Esophagus squamous epithelium (tissue), 5 donors: Measurements from ENCODE around the gene IKZF2. TPM values are rescaled to one million over a fixed set of nuclear protein-coding genes. Genes with fewer than 3 reads are reported as not detected.
A peak's percentile ranks its signal among the peaks of the same experiment; 100 is the strongest.

Experiments used
- DNase-seq: peaks from one replicate; lab custom pipeline; 2025; lab: John Stamatoyannopoulos, UW
- H3K27ac ChIP-seq, 4 donors: fragments of 200-600 bp; sonication (generic); one replicate each; pipeline ENCODE4 v1.5.1; 2016 to 2019; ENCODE audit warnings: mild to moderate bottlenecking in 1 of 4
- H3K27me3 ChIP-seq, 4 donors: fragments of 200-600 bp; sonication (generic); 1 replicate in 3 of 4; 2 replicates in 1 of 4; pipeline versions ENCODE4 v1.5.1 to v1.6.0; 2017 to 2021; ENCODE audit warnings: antibody characterized with exemption in 1 of 4
- H3K36me3 ChIP-seq, 3 donors: fragments of 200-600 bp; sonication (generic); one replicate each; pipeline ENCODE4 v1.5.1; 2016 to 2019
- H3K4me1 ChIP-seq, 3 donors: fragments of 200-600 bp; sonication (generic); one replicate each; pipeline ENCODE4 v1.5.1; 2017 to 2019
- H3K4me3 ChIP-seq, 4 donors: fragments of 200-600 bp; sonication (generic); 1 replicate in 3 of 4; 2 replicates in 1 of 4; pipeline ENCODE4 v1.5.1; 2016 to 2019; ENCODE audit warnings: mild to moderate bottlenecking in 2 of 4, moderate library complexity in 1 of 4
- H3K9me3 ChIP-seq, 3 donors: fragments of 200-600 bp; sonication (generic); one replicate each; pipeline ENCODE4 v1.5.1; 2016 to 2019
- POLR2A ChIP-seq, 4 donors: fragments of 450-650 bp; IDR thresholded peaks; one replicate each; pipeline ENCODE4 v1.6.1; 2017; ENCODE audit warnings: antibody characterized with exemption in 4 of 4, mild to moderate bottlenecking in 4 of 4, moderate library complexity in 3 of 4
- WGBS, 2 donors: methylation state at CpG; one replicate each; pipeline ENCODE4 v1.1.5; 2018; 5-methylcytosine and 5-hydroxymethylcytosine counted together
- intact Hi-C: fragments of 100-400 bp; cut with DNase I; formaldehyde crosslinking; loops from one replicate; pipeline ENCODE4 v1.15.0; 2022
- total RNA-seq, 4 donors: library from RNA; depleted of rRNA; stranded (reverse); fragments of >200 nt; gene quantifications; one replicate each; pipeline ENCODE4 v1.1.0, GENCODE V29; 2016
- TF ChIP-seq, protein P1 (sequence below), 6 experiments: fragments of 450-650 bp in 4 of 6; fragments of 200-600 bp in 2 of 6; sonication (generic) in 2 of 6; IDR thresholded peaks; one replicate each; pipeline ENCODE4 v1.5.1; 2016 to 2019; ENCODE audit warnings: antibody characterized with exemption in 6 of 6, mild to moderate bottlenecking in 4 of 6, moderate library complexity in 4 of 6
- donor health status: DM: yes; HTN: yes; CAD: no.

IKZF2 gene
- total RNA-seq, 4 donors from 2014 or later: 44.1 to 96.1 (median 78.6) TPM

DNA sequence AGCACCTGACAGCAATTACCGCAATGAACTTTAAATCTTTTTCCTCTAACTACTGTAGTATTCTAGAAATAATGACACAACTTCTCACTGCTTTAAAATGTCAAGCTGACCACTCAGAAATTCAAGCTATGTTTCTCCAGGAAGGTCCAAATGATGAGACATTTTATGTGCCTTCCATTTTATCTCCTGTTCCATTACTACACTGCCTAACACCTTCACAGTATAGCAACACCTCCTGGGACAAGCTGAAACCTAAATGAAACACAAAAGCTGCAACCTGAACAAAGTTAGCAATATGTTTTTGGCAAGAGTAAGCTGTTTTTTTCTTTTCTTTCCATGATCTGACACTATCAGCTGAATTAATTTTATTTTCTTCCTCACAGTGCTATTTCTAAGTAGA is 81.9 kb downstream of the IKZF2 start:
- Histone ChIP-seq H3K4me1 (peaks cover 3 to 62% (median 8%) of the 10 kb centered on the region in 3 donors), H3K27me3 (no peaks in the 10 kb centered on the region), H3K27ac (peak overlapping the region in 2 of 4 donors; percentile 6 to 33), H3K4me3 (no peak overlapping the region), H3K9me3 (no peaks in the 10 kb centered on the region), H3K36me3 (no peaks in the 10 kb centered on the region)
- intact Hi-C loops: no loop called here
- 79 to 100% methylated on average over 1 of the region's 1 CpG for WGBS, 2 donors
- no peak for TF ChIP-seq POLR2A (IDR thresholded peaks at IDR 0.05)
- TF ChIP-seq, protein P1, sequence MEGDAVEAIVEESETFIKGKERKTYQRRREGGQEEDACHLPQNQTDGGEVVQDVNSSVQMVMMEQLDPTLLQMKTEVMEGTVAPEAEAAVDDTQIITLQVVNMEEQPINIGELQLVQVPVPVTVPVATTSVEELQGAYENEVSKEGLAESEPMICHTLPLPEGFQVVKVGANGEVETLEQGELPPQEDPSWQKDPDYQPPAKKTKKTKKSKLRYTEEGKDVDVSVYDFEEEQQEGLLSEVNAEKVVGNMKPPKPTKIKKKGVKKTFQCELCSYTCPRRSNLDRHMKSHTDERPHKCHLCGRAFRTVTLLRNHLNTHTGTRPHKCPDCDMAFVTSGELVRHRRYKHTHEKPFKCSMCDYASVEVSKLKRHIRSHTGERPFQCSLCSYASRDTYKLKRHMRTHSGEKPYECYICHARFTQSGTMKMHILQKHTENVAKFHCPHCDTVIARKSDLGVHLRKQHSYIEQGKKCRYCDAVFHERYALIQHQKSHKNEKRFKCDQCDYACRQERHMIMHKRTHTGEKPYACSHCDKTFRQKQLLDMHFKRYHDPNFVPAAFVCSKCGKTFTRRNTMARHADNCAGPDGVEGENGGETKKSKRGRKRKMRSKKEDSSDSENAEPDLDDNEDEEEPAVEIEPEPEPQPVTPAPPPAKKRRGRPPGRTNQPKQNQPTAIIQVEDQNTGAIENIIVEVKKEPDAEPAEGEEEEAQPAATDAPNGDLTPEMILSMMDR (IDR thresholded peaks at IDR 0.05): no peak
- DNase-seq: no peak

DNA sequence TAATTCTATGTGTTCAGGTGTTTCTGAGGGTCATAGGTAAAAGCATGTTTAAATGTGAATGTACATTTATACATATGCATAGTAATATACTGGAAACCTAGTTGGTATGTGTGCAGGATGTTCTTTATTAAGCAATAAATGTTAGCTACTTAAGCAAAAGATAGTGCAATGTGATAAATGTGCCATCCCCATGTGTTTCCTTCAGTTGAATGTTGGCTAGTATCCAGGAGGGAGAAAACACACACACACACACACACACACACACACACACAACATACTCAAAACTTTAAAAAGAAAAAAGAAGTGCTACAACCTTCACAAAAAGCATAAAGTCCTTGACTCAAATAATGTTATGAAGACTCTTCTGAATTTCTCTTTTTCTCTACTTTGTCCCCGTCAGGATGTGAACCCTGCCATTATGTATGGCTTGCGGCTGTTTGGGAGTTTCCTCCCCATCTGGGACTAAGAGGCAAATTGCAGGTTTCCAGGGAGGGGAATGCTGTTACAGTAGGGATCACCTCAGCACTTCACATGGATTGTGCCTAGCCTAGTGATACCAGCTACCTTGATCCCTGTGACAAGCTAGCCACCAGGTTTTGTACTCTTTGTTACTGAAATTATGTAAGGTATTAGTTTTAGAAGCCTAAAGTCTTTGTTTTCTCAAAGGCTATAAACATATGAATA is 82.6 kb downstream of the IKZF2 start:
- H3K27me3 ChIP-seq: no peaks in the 10 kb centered on the region
- H3K9me3 ChIP-seq: no peaks in the 10 kb centered on the region
- WGBS, 2 donors: 64 to 78% methylated on average over 2 of the region's 2 CpGs
- no peak for DNase-seq
- H3K4me3 ChIP-seq: no peak overlapping the region
- no peak for TF ChIP-seq POLR2A (IDR thresholded peaks at IDR 0.05)
- peak overlapping the region in 2 of 4 donors; percentile 6 to 33 for H3K27ac ChIP-seq
- peaks cover 3 to 65% (median 8%) of the 10 kb centered on the region in 3 donors for H3K4me1 ChIP-seq
- H3K36me3 ChIP-seq: no peaks in the 10 kb centered on the region
- intact Hi-C loops: no loop called here

DNA sequence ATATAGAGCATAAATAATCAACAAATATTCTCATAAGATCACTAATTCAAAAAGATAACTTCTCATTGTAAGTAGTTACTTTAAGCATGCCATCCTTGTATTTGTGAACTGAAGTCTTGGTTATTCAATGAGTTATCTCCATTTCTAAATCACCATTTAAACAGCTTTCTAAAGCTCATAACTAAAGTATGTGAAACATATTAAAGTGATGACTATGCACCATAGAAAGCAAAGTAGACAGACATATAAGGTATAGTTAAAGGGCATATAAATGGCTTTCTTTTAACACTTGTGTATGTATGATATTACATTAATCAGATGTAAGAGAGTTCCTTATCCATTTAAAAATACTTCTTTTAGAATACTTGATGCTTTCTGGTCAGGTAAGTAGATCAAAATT is 83.5 kb downstream of the IKZF2 start:
- Histone ChIP-seq H3K9me3 (no peaks in the 10 kb centered on the region), H3K27ac (no peak overlapping the region), H3K27me3 (no peaks in the 10 kb centered on the region), H3K4me3 (no peak overlapping the region), H3K4me1 (peaks cover 3 to 69% (median 8%) of the 10 kb centered on the region in 3 donors), H3K36me3 (no peaks in the 10 kb centered on the region)
- no peak for TF ChIP-seq POLR2A (IDR thresholded peaks at IDR 0.05)
- TF ChIP-seq, protein P1 (IDR thresholded peaks at IDR 0.05): no peak
- intact Hi-C loops: no loop called here
- no peak for DNase-seq

DNA sequence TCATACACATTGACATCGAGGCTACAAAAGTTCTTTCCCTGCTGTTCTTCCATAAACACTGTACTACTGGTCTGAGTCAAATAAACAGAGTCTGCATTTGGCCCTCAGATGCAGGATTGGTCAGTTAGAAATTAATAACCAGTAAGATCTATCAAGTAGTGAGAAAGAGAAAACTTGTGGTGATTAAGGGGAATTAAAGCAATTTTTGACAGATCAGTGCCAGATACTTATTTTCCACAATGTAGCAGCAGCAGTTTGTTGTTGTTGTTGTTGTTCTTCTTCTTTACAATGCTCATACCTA is 85.0 kb downstream of the IKZF2 start:
- Histone ChIP-seq H3K36me3 (no peaks in the 10 kb centered on the region), H3K27me3 (no peaks in the 10 kb centered on the region), H3K9me3 (no peaks in the 10 kb centered on the region), H3K4me3 (peak overlapping the region in 3 of 4 donors; percentile 20 to 42 (median 26)), H3K27ac (peak overlapping the region; percentile 22 to 71 (median 65)), H3K4me1 (peaks cover 3 to 84% (median 8%) of the 10 kb centered on the region in 3 donors)
- WGBS, 2 donors: 0 to 10% methylated on average over 1 of the region's 1 CpG
- no peak for TF ChIP-seq POLR2A (IDR thresholded peaks at IDR 0.05)
- TF ChIP-seq, protein P1 (IDR thresholded peaks at IDR 0.05): no peak
- intact Hi-C loops: no loop called here
- no peak for DNase-seq

DNA sequence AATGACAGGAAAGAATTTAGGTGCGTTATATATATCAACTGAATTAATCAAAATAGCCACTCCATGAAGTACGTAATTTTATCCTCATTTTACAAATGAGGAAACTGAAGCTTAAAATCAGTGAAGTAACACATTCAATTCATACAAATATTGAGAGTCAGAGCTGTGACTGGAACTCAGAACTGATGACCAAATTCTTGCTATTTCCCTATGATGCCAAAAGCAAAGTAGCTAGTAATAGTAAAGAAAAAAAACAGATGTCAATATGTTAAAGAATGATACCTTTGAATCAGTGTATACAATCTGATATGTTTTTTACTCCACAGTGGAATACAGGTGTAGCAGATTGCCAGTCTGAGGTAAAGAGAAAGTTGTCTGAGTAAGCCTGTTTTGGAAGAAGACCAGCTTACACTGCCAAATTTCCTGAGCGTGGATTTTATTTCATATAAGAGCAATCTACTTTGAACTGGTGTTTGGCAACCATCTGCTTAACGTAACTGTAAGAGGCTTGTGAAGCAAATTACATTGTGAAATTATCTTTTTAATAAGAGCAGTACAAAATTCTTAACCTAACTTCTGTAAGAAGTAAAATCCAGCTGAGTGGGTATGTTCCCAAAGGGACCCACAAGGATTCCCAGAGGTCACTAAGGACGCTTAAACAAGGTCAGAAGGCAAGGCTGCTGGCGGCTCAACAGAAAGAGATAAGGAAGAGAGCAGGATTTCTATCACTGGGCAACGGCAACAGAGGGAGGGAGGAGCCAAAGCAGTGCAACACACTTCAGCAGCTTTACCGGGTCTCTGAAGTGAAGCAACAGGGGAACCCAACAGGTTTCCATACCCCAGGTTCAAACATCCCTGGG is 85.6 kb downstream of the IKZF2 start:
- intact Hi-C loops: no loop called here
- DNase-seq: no peak
- no peaks in the 10 kb centered on the region for H3K36me3 ChIP-seq
- WGBS, 2 donors: 17 to 23% methylated on average over 8 of the region's 8 CpGs
- no peaks in the 10 kb centered on the region for H3K9me3 ChIP-seq
- H3K27ac ChIP-seq: peak overlapping the region; percentile 22 to 71 (median 65)
- TF ChIP-seq POLR2A (IDR thresholded peaks at IDR 0.05): no peak
- TF ChIP-seq, protein P1 (IDR thresholded peaks at IDR 0.05): no peak
- H3K4me1 ChIP-seq: peaks cover 3 to 86% (median 8%) of the 10 kb centered on the region in 3 donors
- H3K4me3 ChIP-seq: peak overlapping the region in 3 of 4 donors; percentile 20 to 42 (median 26)
- H3K27me3 ChIP-seq: no peaks in the 10 kb centered on the region
